GM18873 (cell line): ENCODE results near the gene ZNF586.
"Not testable (repeated sequence)": the region's sequence is repeated elsewhere in the genome, so short reads cannot be mapped to it uniquely, and the experiment has no call there.

Experiments
- ATAC-seq: cut with Tn5 transposase; IDR thresholded peaks from one replicate; pipeline ENCODE4 v1.9.1; 2021; ENCODE audit warnings: mild to moderate bottlenecking, moderate library complexity, moderate number of reproducible peaks; ENCODE audit not compliant: unreplicated experiment, low FRiP score

Gene ZNF586

GRCh38 chr19:57821095-57821494 lies 51.6 kb downstream of the ZNF586 start:
- not testable (repeated sequence) for ATAC-seq

- ATAC-seq = not testable (repeated sequence)
Measured at GRCh38 chr19:57821501-57821900, 52.0 kb downstream of the ZNF586 start.

- ATAC-seq = not testable (repeated sequence)
Measured at GRCh38 chr19:57823155-57823554, 53.7 kb downstream of the ZNF586 start.

DNA sequence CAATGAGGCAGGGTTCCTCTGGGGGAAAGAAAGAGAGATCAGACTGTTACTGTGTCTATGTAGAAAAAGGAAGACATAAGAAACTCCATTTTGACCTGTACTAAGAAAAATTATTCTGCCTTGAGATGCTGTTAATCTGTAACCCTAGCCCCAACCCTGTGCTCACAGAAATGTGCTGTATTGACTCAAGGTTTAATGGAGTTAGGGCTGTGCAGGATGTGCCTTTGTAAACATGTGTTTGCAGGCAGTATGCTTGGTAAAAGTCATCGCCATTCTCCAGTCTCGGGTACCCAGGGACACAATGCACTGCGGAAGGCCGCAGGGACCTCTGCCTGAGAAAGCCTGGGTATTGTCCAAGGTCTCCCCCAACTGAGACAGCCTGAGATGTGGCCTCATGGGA lies 54.1 kb downstream of the ZNF586 start:
- ATAC-seq = not testable (repeated sequence)

- no peak for ATAC-seq
Measured at GRCh38 chr19:57825511-57825910, 56.0 kb downstream of the ZNF586 start.

- no peak for ATAC-seq
Measured at GRCh38 chr19:57829316-57829715, 59.8 kb downstream of the ZNF586 start.

DNA sequence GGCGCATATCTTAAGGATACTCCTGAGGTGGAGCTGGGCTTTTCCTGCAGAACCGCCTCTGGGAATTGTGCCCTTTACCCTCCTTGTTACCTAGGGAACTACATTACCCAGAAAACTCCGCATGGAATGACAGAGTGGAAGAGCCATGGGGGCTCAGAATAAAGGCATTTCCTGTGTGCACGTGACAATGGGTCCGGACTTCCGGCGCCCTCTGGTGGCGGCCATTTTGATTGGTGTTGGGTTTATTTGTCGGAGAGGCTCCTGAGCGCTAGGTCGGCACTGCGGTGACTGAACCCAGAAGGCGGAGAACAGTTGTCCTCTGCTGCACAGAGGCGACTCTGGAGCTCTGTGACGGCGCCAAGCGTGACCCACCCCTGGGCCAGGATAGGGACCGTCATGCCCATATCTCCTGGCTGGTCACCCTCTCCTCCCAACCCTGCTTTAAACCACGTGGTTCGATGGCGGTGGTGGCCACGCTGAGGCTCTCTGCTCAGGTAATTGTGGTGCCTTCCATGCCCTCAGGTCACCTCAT lies 60.7 kb downstream of the ZNF586 start, which contains the start of gene ZNF587B:
TSS of gene ZNF587B (plus strand) at position 229 of the 532 bp plus-strand sequence. CDS start at position 459, 230 bp downstream.
- ATAC-seq = no peak
